ENCODE results near the gene C13orf46. TPM values are rescaled to one million over a fixed set of nuclear protein-coding genes. Genes with fewer than 3 reads are reported as not detected.
"Not testable (repeated sequence)": the region's sequence is repeated elsewhere in the genome, so short reads cannot be mapped to it uniquely, and the experiment has no call there.

The C13orf46 gene
- total RNA-seq, 3 donors from 2014 or later, result 1.1 to 1.5 (median 1.4) TPM

DNA sequence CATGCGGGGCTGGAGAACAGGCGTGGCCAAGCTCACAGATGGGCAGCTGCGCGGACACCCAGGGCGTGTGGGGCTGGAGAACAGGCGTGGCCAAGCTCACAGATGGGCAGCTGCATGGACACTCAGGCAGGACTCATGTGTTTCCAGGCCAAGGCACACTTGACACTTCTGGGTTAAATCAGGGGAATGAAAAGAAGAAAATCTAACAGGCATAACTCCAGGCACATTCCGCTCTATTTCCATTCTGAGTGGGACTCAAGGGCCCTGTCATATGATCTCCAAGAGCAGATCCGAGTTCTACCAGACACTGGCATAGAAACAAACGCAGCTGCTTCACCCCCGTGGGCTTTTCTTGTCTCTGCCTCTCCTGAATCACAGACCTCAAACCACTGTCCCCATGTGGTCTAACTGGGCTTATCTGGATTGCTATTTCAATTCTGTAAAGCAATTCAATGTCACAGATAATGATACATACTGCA, 17.4 kb upstream of the C13orf46 start:
- Mint-ChIP-seq H3K4me1 (ENCODE audit: low read depth) (peaks cover 5% of the 10 kb centered on the region), H3K9me3 (no peaks in the 10 kb centered on the region), H3K27me3 (ENCODE audit: low read depth) (no peaks in the 10 kb centered on the region), H3K36me3 (ENCODE audit: insufficient read depth) (peaks cover 31% of the 10 kb centered on the region), H3K4me3 (no peak overlapping the region)
- ATAC-seq (no peak), DNase-seq (no peak)

DNA sequence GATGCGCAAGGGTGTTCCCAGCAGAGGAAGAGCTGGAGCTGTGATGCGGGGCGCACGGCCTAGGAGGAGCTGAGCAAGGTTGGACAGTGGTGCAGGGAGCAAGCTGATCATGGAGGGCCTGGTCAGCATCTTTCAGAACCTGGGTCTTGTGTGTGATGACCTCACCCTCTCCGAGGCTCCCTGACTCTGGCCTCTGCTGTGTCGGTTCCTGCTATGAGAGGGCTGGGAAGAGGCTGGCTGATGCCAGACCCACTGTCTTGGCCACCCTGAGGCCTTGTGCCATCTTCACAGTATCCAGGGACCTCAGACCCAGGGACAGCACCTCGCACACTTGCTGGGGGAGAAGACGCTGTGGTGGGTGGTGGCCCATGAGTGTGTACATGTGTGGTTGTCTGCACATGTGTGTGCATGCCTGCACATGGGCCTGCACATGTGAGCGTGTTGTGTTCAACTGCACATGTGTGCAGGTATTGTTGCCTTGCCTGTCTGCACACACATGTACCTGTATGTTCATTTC, 16.5 kb upstream of the C13orf46 start:
- DNase-seq (no peak), ATAC-seq (no peak)
- Mint-ChIP-seq H3K4me3 (no peak overlapping the region), H3K4me1 (ENCODE audit: low read depth) (peaks cover 5% of the 10 kb centered on the region), H3K36me3 (ENCODE audit: insufficient read depth) (peaks cover 31% of the 10 kb centered on the region), H3K9me3 (no peaks in the 10 kb centered on the region), H3K27me3 (ENCODE audit: low read depth) (no peaks in the 10 kb centered on the region)

DNA sequence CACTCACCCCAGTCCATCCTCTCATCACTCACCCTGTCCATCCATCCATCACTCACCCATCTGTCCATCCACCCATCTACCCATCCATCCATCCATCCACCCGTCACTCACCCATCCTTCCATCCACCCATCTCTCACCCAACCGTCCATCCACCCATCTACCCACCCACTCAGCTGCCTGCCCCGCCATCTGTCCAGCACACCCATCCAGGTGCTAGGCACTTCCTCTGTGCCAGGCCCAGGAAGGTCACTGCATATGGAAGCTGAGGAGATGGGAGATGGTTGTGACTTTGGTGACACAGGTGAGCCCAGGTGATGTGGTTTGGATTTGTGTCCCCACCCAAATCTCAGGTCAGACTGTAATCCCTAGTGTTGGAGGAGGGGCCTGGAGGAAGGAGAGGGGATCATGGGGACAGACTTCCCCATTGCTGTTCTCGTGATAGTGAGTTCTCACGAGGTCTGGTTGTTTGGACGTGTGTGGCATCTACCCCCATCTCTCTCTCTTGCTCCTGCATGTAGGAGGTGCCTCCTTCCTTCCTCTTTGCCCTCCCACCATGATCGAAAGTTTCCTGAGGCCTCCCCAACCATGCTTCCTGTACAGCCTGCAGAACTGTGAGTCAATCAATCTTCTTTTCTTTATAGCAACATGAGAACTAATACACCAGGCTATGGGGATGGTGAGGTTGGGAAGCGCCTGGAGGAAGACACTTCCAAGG, 15.9 kb upstream of the C13orf46 start:
- peaks cover 31% of the 10 kb centered on the region for H3K36me3 Mint-ChIP-seq (ENCODE audit: insufficient read depth)
- no peak overlapping the region for H3K4me3 Mint-ChIP-seq
- no peak for DNase-seq
- peaks cover 5% of the 10 kb centered on the region for H3K4me1 Mint-ChIP-seq (ENCODE audit: low read depth)
- H3K9me3 Mint-ChIP-seq, result no peaks in the 10 kb centered on the region
- no peaks in the 10 kb centered on the region for H3K27me3 Mint-ChIP-seq (ENCODE audit: low read depth)
- ATAC-seq, result no peak

DNA sequence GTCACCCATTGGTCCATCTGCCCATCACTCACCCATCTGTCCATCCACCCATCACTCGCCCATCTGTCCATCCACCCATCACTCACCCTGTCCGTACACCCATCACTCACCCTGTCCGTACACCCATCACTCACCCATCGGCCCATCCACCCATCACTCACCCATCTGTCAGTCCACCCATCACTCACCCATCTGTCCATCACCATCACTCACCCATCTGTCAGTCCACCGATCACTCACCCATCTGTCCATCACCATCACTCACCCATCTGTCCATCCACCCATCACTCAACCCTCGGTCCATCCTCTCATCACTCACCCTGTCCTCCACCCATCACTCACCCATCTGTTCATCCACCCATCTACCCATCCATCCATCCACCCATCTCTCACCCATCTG, 15.0 kb upstream of the C13orf46 start:
- not testable (repeated sequence) for H3K4me3 Mint-ChIP-seq; DNase-seq; ATAC-seq; H3K27me3 Mint-ChIP-seq (ENCODE audit: low read depth); H3K4me1 Mint-ChIP-seq (ENCODE audit: low read depth); H3K9me3 Mint-ChIP-seq
- H3K36me3 Mint-ChIP-seq (ENCODE audit: insufficient read depth), result peaks cover 29% of the 10 kb centered on the region

DNA sequence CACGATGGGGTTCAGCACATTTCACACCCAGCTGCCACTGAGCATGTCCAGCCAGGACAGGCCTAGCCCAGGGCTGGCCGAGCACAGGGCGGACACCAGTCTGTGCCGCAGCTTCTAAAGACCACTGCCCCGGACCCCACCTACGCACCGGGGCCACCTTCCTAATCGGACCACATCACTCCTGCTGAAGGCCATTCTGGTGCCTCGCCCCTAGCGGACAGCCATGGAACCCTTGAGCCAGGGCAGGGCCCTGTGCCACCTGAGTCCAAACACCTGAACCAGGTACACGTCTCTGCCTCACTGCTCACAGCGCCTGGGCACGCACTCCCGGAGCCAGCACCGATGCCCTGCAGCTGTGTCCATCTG, 8.4 kb upstream of the C13orf46 start:
- H3K36me3 Mint-ChIP-seq (ENCODE audit: insufficient read depth), result peaks cover 38% of the 10 kb centered on the region
- DNase-seq, result no peak
- no peaks in the 10 kb centered on the region for H3K4me1 Mint-ChIP-seq (ENCODE audit: low read depth)
- H3K4me3 Mint-ChIP-seq, result no peak overlapping the region
- no peaks in the 10 kb centered on the region for H3K27me3 Mint-ChIP-seq (ENCODE audit: low read depth)
- no peak for ATAC-seq
- H3K9me3 Mint-ChIP-seq, result no peaks in the 10 kb centered on the region

DNA sequence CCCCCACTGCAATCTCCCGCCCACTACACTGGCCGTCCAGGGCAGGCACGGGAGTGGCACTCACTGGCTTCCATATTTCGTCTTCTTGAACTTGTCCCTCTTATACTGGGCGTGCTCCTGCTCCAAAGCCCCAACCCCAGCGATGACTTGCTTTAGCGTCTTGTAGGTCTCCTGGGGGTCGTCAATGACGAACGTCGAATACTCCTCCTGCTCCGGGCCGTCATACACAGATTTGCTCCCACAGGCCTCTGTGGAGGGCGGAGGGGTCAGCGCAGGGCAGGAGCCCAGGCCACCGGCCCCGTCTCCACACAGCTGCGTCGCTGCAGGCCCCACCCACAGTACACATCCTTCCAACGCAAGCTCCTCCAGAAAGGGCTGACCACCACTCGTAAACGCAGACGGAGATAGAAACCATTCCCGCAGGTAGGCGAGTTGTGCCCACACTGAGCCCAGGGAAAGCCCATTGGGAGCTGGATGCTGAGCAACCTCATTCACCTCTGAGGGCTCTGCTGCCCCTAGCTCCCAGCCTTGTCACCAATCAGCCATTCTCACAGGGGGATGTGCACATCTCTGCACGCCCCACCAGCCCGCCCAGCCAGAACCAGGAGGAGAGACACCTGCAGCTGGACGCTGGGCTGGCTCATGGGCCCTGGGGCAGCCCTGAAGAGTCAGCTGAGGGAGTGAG, 7.9 kb upstream of the C13orf46 start:
- Mint-ChIP-seq H3K27me3 (ENCODE audit: low read depth) (no peaks in the 10 kb centered on the region), H3K4me3 (no peak overlapping the region), H3K9me3 (no peaks in the 10 kb centered on the region), H3K36me3 (ENCODE audit: insufficient read depth) (peaks cover 40% of the 10 kb centered on the region), H3K4me1 (ENCODE audit: low read depth) (no peaks in the 10 kb centered on the region)
- ATAC-seq (no peak), DNase-seq (no peak)

DNA sequence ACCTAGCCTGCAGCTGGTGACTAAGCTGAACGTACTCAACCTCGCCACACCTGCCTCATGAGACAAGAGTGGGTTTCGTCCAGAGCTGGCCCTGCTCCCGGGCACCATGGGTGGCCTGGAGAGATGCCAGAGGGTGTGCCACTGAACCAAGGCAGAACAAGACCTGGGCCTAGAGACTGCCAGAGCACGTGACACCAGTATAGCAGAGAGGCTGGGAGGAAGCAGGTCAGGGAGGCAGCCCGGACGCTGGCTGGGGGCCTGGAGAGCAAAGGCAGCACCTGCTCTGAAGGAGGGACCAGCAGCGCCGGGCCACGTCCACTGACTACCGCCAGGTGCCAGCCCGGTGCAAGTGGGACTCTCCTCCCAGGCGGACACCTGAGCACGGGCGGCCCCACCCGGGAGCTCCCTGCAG, 7.3 kb upstream of the C13orf46 start:
- no peaks in the 10 kb centered on the region for H3K4me1 Mint-ChIP-seq (ENCODE audit: low read depth)
- DNase-seq, result no peak
- H3K27me3 Mint-ChIP-seq (ENCODE audit: low read depth), result no peaks in the 10 kb centered on the region
- no peak overlapping the region for H3K4me3 Mint-ChIP-seq
- peaks cover 40% of the 10 kb centered on the region for H3K36me3 Mint-ChIP-seq (ENCODE audit: insufficient read depth)
- no peak for ATAC-seq
- H3K9me3 Mint-ChIP-seq, result no peaks in the 10 kb centered on the region

DNA sequence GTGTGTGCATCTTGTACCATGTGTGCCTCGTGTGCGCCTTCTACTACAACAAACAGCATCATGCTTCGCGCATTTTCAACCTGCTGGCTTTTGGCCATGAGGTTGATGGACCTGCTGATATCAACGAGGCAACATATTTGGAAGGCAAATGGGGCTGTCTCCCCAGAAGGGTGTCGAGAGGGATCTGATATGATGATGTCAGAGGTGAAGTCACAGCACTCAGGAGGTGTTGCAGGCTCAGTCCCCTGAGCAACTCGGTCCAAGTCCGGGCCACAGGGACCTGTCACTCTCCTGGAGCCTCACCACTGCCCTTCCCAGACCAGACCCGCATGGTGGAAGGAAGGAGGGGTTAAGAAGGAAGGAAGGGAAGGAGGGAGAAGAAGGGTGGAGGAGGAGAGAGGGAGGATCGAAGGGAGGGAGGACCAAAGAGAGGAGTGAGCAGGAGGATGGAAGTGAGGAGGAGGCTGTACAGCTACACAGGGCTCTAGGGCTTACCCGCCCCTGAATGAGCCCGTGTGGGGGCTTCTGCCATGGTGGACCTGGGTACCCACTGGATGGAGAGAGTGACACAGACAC, 6.7 kb upstream of the C13orf46 start:
- peaks cover 43% of the 10 kb centered on the region for H3K36me3 Mint-ChIP-seq (ENCODE audit: insufficient read depth)
- peaks cover 3% of the 10 kb centered on the region for H3K4me1 Mint-ChIP-seq (ENCODE audit: low read depth)
- ATAC-seq, result no peak
- H3K4me3 Mint-ChIP-seq, result no peak overlapping the region
- no peaks in the 10 kb centered on the region for H3K27me3 Mint-ChIP-seq (ENCODE audit: low read depth)
- no peaks in the 10 kb centered on the region for H3K9me3 Mint-ChIP-seq
- no peak for DNase-seq

DNA sequence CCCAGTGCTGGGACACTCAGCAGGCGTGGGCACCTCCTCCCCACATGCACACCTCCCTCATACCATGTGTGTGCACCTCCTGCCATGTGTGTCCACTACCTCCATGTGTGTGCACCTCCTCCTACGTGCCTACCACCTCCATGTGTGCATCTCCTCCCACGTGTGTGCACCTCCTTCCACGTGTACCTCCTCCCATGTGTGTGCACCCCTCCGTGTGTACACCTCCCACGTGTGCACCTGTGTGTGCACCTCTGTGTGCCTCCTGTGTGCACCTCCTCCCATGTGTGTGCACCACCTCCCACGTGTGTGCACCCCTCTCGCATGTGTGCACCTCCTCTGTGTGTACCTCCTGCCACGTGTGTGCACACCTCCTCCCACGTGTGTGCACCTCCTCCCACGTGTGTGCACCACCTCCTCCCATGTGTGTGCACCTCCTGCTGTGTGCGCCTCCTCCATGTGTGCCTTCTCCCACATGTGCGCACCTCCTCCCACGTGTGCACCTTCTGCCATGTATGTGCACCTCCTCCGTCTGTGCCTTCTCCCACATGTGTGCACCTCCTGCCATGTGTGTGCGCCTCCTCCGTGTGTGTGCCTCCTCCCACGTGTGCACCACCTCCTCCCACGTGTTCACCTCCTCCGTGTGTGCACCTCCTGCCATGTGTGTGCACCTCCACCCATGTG, 6.1 kb upstream of the C13orf46 start:
- Mint-ChIP-seq H3K4me3 (no peak overlapping the region), H3K36me3 (ENCODE audit: insufficient read depth) (peaks cover 45% of the 10 kb centered on the region), H3K27me3 (ENCODE audit: low read depth) (no peaks in the 10 kb centered on the region), H3K9me3 (no peaks in the 10 kb centered on the region), H3K4me1 (ENCODE audit: low read depth) (peaks cover 4% of the 10 kb centered on the region)
- ATAC-seq, result no peak
- DNase-seq, result no peak

DNA sequence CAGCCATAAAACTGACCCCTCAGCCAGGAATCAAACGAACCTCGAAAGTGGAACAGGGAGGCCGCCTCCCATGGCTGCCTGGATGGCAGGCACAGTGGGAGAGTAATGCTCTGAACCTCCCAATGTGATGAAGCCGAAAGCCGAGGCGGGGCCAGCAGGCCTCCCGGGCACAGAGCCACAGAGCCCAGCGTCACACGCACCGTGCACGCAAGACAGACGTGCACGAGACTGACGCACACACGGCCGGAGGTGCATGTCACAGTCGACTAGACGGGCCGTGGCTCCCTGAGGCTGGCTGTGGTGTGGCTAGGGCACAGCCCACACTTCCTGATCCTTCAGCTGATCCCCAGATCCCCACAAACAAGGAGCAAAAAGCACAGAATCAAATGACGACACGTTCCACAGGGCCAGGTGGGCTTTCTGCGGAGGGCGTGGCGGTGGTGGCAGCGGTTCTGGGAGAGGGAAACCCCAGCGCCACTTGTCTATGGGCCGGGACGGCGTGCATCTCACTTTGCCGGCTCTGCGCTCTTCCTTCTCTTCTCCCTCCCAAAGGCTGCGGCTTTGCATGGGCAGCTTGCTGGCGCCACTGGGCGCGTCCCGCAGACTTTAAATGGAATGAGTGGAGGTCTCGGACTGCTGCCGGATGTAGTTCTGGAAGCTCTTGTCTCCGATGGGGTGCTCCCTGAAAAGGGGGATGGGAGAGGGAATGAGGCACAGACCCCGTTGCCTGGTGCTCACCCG, 5.0 kb upstream of the C13orf46 start:
- no peak overlapping the region for H3K4me3 Mint-ChIP-seq

DNA sequence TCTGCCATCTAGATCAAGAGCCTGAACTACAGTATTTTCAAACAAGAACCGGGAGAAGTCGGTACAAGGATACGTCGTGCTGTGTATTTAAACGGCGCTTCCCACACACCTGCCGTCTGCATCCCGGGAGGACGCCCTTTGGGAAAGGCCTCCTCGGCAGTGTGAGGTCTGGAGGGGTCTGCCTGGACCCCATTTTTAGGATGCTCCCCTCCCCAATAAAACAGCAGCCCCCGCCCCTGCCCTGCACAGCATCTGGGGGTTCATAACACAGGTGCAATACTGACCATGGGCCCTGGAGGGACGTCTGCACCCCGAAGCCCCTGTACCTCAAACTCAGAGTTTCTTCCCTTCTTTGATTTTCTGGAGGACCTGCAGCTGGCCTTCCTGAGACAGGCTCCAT, 4.1 kb upstream of the C13orf46 start:
- no peaks in the 10 kb centered on the region for H3K9me3 Mint-ChIP-seq
- no peak for ATAC-seq
- peaks cover 45% of the 10 kb centered on the region for H3K36me3 Mint-ChIP-seq (ENCODE audit: insufficient read depth)
- H3K4me1 Mint-ChIP-seq (ENCODE audit: low read depth), result peaks cover 4% of the 10 kb centered on the region
- H3K27me3 Mint-ChIP-seq (ENCODE audit: low read depth), result no peaks in the 10 kb centered on the region
- no peak overlapping the region for H3K4me3 Mint-ChIP-seq
- no peak for DNase-seq

More for the DNA sequence above, 5.0 kb upstream of the C13orf46 start:
- DNase-seq (no peak), ATAC-seq (no peak)
- H3K27me3 Mint-ChIP-seq (ENCODE audit: low read depth), result no peaks in the 10 kb centered on the region
- peaks cover 45% of the 10 kb centered on the region for H3K36me3 Mint-ChIP-seq (ENCODE audit: insufficient read depth)
- H3K4me1 Mint-ChIP-seq (ENCODE audit: low read depth), result peaks cover 4% of the 10 kb centered on the region
- H3K9me3 Mint-ChIP-seq, result no peaks in the 10 kb centered on the region

DNA sequence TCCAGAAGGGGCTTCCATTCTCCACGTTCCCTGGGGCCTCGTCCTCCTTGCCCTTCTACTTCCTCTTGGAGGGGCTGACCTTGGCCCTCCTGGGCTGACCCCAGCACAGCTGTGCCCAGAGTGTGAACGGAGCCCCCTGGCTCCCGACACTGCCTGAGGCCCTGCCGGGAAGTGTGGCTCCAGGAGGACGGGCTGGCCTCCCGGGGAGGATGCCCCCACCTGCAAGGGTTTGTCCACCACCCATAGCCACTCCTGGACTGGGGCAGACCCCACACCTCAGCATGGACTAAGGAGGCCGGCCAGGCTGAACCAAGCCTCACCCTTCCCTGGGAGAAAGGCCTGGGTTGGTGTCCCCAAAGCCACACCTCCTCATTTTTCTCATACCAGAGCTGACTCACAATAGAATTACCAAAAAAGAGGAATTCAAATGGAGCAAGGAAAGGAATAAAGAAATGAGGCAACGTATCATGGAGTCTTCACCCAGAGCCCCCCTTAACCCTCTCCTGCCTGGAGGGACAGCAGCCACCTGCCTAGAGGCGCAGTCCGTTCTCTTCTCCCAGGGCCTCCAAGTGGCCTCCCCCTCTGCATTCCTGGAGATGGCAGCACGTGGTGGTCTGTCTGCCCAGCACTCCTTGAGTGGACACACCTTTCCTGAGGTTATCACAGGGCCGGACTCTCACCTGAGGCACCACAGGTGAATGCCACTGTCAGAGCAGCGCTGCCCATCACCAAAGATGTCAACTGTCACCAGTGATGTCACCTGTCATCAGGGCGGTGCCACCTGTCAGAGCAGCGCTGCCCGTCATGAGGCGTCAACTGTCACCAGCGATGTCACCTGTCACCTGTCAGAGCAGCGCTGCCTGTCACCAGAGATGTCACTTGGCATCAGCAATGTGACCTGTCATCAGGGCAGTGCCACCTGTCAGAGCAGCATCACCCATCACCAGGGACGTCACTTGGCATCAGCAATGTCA, 3.1 kb upstream of the C13orf46 start:
- peaks cover 4% of the 10 kb centered on the region for H3K4me1 Mint-ChIP-seq (ENCODE audit: low read depth)
- DNase-seq (no peak), ATAC-seq (no peak)
- no peak overlapping the region for H3K4me3 Mint-ChIP-seq
- no peaks in the 10 kb centered on the region for H3K27me3 Mint-ChIP-seq (ENCODE audit: low read depth)
- no peaks in the 10 kb centered on the region for H3K9me3 Mint-ChIP-seq
- peaks cover 41% of the 10 kb centered on the region for H3K36me3 Mint-ChIP-seq (ENCODE audit: insufficient read depth)

DNA sequence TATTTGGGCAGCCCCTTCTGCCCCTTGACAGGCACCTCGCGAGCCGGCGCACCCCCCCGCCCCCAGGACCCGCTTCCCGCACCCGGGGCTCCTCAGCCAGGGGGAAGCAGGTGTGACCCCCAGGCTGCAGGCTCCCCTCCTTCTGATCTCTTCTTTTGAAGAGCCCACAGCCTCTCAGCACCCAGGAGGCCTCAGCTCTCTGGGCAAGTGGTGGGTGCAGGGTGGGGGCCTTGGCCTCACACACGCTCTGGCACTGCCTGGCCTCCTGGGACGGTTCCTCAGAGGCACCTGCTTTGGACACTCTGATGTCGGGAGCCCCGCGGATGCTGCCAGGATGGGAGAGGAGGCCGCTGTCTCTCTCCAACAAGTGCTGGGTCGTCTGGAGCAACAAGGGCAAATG, 1.5 kb upstream of the C13orf46 start:
- no peaks in the 10 kb centered on the region for H3K27me3 Mint-ChIP-seq (ENCODE audit: low read depth)
- H3K36me3 Mint-ChIP-seq (ENCODE audit: insufficient read depth), result peaks cover 29% of the 10 kb centered on the region
- ATAC-seq (no peak), DNase-seq (no peak)
- H3K9me3 Mint-ChIP-seq, result no peaks in the 10 kb centered on the region
- H3K4me1 Mint-ChIP-seq (ENCODE audit: low read depth), result peaks cover 4% of the 10 kb centered on the region
- no peak overlapping the region for H3K4me3 Mint-ChIP-seq
